Nephron progenitor cell (in vitro differentiated cells): ENCODE measurements around the gene ATG10.

Experiments used
- DNase-seq: peaks from one replicate; pipeline ENCODE4 v3.0.0; 2021
- H3K27ac Mint-ChIP-seq: 2 replicates; pipeline ENCODE4 v1.8.0; 2021; ENCODE audit warnings: mild to moderate bottlenecking, moderate library complexity, mixed read lengths
- H3K27me3 Mint-ChIP-seq: 2 replicates; pipeline ENCODE4 v1.8.0; 2021; ENCODE audit warnings: mild to moderate bottlenecking, low read depth, mixed read lengths; ENCODE audit not compliant: poor library complexity
- H3K36me3 Mint-ChIP-seq: 2 replicates; pipeline ENCODE4 v1.8.0; 2021; ENCODE audit warnings: low read depth, mixed read lengths
- H3K4me1 Mint-ChIP-seq: 2 replicates; pipeline ENCODE4 v1.8.0; 2021; ENCODE audit warnings: mixed read lengths
- H3K4me3 Mint-ChIP-seq: 2 replicates; pipeline ENCODE4 v1.8.0; 2021; ENCODE audit warnings: mild to moderate bottlenecking, moderate library complexity, mixed read lengths
- H3K9me3 Mint-ChIP-seq: 2 replicates; pipeline ENCODE4 v1.8.0; 2021; ENCODE audit warnings: mild to moderate bottlenecking, moderate library complexity, mixed read lengths
- TF ChIP-seq, protein P1 (sequence below): fragments of 200-600 bp; sonication (generic); IDR thresholded peaks from 2 replicates; pipeline ENCODE4 v1.5.0; 2021; ENCODE audit warnings: antibody characterized with exemption

ATG10 gene

DNA sequence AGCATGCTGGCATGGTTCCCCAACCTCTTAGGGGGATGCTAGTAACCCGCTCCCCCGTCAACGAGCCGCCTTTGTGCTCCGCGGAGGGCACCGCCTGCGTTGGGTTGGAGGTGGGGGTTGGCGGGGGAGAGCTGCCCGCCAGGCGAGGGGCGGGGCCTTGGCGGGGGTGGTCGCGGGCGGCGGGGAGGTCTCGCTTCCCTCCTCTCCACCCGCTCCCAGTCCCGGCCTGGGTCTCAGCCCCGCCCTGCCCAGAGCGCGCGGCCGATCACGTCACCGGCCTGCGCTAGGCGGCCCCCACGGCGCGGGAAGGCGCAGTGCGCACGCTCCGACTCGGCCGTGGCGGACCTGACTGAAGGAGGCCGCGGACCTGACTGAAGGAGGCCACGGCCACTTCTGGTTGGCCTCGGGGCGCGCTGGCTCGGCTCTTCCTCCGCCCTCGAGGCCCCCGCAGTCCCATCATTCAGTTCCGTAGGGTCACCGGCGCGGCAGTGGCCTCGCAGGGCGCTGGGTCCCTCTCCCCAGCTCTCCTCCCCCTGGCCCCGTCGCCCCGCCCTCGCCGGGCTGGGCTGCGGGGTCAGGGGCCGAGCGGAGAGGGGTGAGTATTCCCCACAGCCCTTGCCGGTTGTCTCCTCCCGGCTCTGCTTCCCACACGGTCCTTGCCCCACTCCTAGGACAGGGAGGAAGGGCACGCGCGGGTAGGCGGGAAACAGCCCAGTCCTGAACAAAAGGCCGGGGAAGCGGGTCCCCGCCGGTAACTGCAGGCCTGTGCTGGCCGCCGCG lies at the start of gene ATG10:
ATG10 (plus strand) TSS at position 312 of the 780 bp plus-strand sequence. CDS start 15,548 bp downstream, outside the sequence.
- peak within 1 kb of the TSS; percentile 98 for H3K27ac Mint-ChIP-seq
- no peaks in the 10 kb centered on the region for H3K27me3 Mint-ChIP-seq
- TF ChIP-seq, protein P1, sequence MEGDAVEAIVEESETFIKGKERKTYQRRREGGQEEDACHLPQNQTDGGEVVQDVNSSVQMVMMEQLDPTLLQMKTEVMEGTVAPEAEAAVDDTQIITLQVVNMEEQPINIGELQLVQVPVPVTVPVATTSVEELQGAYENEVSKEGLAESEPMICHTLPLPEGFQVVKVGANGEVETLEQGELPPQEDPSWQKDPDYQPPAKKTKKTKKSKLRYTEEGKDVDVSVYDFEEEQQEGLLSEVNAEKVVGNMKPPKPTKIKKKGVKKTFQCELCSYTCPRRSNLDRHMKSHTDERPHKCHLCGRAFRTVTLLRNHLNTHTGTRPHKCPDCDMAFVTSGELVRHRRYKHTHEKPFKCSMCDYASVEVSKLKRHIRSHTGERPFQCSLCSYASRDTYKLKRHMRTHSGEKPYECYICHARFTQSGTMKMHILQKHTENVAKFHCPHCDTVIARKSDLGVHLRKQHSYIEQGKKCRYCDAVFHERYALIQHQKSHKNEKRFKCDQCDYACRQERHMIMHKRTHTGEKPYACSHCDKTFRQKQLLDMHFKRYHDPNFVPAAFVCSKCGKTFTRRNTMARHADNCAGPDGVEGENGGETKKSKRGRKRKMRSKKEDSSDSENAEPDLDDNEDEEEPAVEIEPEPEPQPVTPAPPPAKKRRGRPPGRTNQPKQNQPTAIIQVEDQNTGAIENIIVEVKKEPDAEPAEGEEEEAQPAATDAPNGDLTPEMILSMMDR, result no peak
- H3K36me3 Mint-ChIP-seq, result peaks cover 11% of the 10 kb centered on the region
- H3K9me3 Mint-ChIP-seq, result no peaks in the 10 kb centered on the region
- H3K4me3 Mint-ChIP-seq, result peak within 1 kb of the TSS; percentile 86
- peaks cover 43% of the 10 kb centered on the region for H3K4me1 Mint-ChIP-seq
- DNase-seq, result peak; percentile 97

DNA sequence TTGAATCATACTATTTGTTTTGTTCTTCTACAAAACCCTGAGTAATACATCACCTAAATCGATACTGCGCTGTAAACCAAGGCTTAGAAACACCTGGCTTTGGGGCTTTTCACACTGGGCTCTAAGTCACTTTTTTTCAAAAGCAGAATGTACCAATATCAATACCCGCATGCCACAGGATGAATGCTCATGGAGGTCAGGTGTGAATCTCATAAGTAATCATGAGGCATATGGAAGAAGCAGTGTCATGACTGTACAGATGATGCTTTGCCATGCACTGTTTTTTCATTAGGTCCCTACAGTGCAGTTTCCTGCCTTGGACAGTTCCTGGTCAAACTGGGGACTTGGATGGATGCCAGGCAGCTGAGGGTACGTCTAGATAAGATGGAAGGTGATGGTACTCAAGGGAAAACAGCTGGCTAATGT lies 49.0 kb upstream of the ATG10 start:
- peaks cover 16% of the 10 kb centered on the region for H3K9me3 Mint-ChIP-seq
- H3K36me3 Mint-ChIP-seq, result peaks cover 5% of the 10 kb centered on the region
- DNase-seq, result no peak
- peaks cover 6% of the 10 kb centered on the region for H3K27me3 Mint-ChIP-seq
- TF ChIP-seq, protein P1, result no peak
- no peak overlapping the region for H3K27ac Mint-ChIP-seq
- H3K4me1 Mint-ChIP-seq, result peaks cover 7% of the 10 kb centered on the region
- H3K4me3 Mint-ChIP-seq, result no peak overlapping the region

DNA sequence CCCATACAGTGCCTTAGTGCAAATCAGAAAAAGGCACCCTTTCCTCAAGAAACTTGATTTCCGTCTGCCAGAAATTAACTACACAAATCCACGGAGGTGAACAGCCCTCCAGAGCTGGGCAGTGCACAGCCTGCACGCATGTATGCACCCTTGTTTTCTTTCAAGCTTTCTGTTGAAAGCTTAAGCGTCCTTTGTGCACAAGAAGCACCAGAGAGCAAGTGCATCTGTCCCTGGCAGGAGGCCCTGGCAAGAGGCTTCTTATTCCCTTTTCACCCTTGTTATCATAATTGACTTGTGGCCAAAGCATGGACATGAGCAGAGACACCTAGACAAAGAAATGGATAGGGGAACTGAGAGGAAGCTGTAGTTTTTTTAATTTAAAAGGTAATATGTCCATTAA lies 47.4 kb upstream of the ATG10 start:
- H3K36me3 Mint-ChIP-seq, result peaks cover 5% of the 10 kb centered on the region
- TF ChIP-seq, protein P1, result no peak
- H3K4me3 Mint-ChIP-seq, result no peak overlapping the region
- peaks cover 16% of the 10 kb centered on the region for H3K9me3 Mint-ChIP-seq
- DNase-seq, result no peak
- H3K4me1 Mint-ChIP-seq, result peaks cover 7% of the 10 kb centered on the region
- no peak overlapping the region for H3K27ac Mint-ChIP-seq
- peaks cover 6% of the 10 kb centered on the region for H3K27me3 Mint-ChIP-seq

DNA sequence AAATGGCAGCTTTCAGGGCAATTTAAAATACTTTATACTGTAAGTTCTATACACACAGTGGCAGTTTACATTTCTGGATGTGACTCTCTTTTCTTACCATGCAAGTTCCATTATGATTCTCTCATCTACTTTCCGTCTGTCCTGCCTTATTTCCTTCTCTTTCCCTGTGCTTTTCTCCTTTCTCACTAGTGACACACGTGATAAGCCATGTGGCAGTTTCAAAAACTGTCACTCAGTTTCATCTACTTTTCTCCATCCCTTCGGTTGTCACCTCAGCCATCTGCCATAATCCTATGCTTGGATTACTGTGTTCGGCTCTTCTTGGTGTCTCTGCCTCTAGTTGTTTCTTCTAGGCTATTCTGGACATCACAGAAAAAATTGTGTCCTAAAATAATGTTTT lies 46.8 kb upstream of the ATG10 start:
- H3K36me3 Mint-ChIP-seq, result peaks cover 5% of the 10 kb centered on the region
- no peak overlapping the region for H3K27ac Mint-ChIP-seq
- no peak overlapping the region for H3K4me3 Mint-ChIP-seq
- H3K4me1 Mint-ChIP-seq, result peaks cover 7% of the 10 kb centered on the region
- TF ChIP-seq, protein P1, result no peak
- H3K27me3 Mint-ChIP-seq, result peaks cover 6% of the 10 kb centered on the region
- no peak for DNase-seq
- peaks cover 12% of the 10 kb centered on the region for H3K9me3 Mint-ChIP-seq

DNA sequence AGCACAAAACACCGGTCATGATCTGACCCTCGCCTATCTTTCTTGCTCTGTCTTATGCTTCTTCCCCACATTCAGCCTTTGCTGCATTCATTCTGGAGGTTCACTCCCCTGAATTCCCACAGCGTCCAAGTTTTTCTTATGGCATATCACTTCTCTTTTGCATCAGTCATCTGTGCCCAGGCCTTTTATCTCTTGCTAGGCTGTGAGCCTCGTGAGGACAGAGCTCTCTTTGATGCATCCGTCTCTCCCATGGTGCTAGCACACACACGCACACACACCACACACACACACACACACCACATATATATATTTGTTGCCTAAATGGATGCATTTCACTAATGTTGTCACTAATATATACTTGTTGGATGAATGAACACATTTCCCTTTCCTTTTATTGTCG lies 45.8 kb upstream of the ATG10 start:
- Mint-ChIP-seq H3K27ac (no peak overlapping the region), H3K36me3 (peaks cover 5% of the 10 kb centered on the region), H3K9me3 (peaks cover 6% of the 10 kb centered on the region), H3K4me3 (no peak overlapping the region), H3K4me1 (peaks cover 7% of the 10 kb centered on the region), H3K27me3 (peaks cover 5% of the 10 kb centered on the region)
- DNase-seq, result no peak
- TF ChIP-seq, protein P1, result no peak

DNA sequence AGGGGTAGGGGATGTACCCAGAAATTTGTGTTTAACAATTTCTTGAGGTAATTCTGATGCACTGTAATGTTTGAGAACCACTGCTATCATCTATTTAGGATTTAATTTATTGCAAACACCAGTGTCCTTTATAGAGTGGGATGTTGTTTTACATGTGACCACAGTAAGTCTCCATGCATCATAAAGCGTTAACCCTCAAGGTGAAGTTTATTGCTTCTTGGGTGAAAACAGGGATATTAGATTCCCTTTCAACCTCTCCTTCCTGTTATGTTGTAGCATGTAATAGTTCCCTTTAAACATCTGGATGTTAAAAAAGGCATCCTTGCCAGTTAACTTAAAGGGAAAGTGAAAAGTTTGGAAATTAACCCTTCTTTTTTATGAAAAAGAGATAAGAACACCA lies 35.8 kb upstream of the ATG10 start:
- H3K9me3 Mint-ChIP-seq, result peaks cover 15% of the 10 kb centered on the region
- TF ChIP-seq, protein P1, result no peak
- no peak overlapping the region for H3K27ac Mint-ChIP-seq
- no peak overlapping the region for H3K4me3 Mint-ChIP-seq
- H3K27me3 Mint-ChIP-seq, result no peaks in the 10 kb centered on the region
- DNase-seq, result no peak
- peaks cover under 1% of the 10 kb centered on the region for H3K36me3 Mint-ChIP-seq
- H3K4me1 Mint-ChIP-seq, result peaks cover 16% of the 10 kb centered on the region
